ENCODE measurements around the gene NEAT1. TPM values are rescaled to one million over a fixed set of nuclear protein-coding genes. Genes with fewer than 3 reads are reported as not detected.
A peak's percentile ranks its signal among the peaks of the same experiment; 100 is the strongest.

The NEAT1 gene
- total RNA-seq, 1 experiment from 2014 or later, result 12.8 TPM

DNA sequence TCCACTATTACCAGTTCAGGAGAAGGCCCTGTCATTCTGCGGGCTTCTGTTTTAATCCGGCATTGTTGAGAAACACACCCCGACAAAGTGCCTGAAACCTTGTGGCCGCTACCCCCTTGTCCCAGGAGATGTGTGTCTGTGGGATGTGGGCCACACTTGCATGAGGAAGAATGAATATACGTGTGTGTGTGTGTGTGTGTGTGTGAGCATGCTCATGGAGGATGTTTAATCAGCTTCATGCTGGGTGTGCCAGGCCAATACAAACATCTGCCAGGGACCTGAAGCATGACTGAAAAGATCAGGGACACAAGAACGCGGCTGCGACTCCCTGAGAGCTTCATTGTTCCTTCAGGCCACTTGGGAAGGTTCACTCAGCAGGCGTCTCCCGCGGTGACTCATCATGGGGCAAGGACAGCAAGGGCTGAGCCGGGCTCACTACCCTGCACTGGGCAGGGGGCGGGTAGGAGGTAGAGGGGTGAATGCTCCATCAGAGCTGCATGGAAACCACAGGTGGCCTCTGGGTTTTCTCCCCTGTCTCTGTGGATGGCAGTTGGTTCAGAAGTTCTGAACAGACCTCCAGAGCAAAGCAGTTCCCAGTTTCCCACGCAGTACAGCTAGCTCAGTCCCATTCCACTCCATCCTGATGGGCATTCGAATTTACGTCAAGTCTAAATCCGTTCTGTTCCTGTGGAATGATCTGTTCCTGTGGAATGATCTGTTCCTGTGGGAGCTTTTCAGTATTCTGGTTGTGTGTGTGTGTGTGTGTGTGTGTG is 69.2 kb downstream of the NEAT1 start:
- DNase-seq, result peak; percentile 84 to 89

DNA sequence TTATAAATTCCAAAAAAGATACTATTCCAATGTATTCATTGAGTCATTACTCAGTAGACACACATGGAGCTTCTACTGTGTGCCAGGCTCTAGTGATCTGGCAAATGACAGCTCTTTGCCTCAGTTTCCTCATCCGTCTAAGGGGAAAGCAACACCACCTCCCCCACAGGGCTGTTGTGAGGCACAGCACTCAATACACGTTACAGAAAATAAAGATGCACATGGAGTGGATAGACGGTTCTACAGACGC is 69.7 kb downstream of the NEAT1 start:
- no peaks in the 10 kb centered on the region for H3K36me3 ChIP-seq
- H3K27ac ChIP-seq, result peak overlapping the region; percentile 90
- no peak overlapping the region for H3K4me3 ChIP-seq
- H3K9me3 ChIP-seq (replicated peaks), result no peaks in the 10 kb centered on the region
- H3K27me3 ChIP-seq, result no peaks in the 10 kb centered on the region
- DNase-seq, result no peak
- peaks cover 61% of the 10 kb centered on the region for H3K4me1 ChIP-seq

More for the DNA sequence above, 69.2 kb downstream of the NEAT1 start:
- H3K27me3 ChIP-seq, result no peaks in the 10 kb centered on the region
- no peaks in the 10 kb centered on the region for H3K9me3 ChIP-seq (replicated peaks)
- H3K4me1 ChIP-seq, result peaks cover 66% of the 10 kb centered on the region
- H3K36me3 ChIP-seq, result no peaks in the 10 kb centered on the region
- peak overlapping the region; percentile 90 for H3K27ac ChIP-seq
- no peak overlapping the region for H3K4me3 ChIP-seq

DNA sequence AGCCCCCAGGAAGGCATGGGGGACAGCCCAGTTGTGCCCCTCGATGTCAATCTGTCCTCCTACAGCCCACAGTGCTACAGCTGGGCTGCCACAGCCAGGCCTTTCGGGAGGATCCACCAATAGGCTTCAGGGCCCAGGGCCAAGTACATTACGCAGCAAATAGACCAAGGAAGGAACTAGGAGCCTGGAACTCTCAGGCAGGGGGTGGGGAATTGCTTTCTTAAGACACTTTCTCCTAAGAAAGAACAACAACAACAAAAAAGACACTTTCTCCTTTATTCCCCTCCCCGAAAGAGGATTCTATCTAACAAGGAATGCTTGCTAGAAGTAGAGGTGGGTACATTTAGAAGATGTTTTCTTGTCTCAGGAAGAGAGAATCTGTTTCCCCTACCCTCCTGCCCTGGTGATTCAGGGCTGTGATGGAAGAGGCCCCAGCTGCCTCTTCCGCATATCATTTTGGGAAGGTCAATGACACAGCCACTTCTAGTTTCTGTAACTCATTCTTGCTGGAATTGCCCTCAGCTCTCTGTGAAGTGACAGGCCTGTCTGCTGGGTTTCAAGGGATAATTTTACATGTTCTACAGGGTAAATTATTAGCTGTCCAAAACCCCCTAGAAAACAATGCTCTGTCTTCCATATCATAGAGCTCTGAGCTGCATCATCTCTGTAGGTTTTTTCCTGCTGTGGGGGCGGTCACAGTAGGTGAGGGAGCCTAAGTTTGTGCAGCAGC is 70.2 kb downstream of the NEAT1 start:
- DNase-seq, result peak; percentile 59 to 68
- Histone ChIP-seq H3K4me3 (no peak overlapping the region), H3K27ac (peak overlapping the region; percentile 90), H3K36me3 (no peaks in the 10 kb centered on the region), H3K4me1 (peaks cover 60% of the 10 kb centered on the region), H3K27me3 (no peaks in the 10 kb centered on the region), H3K9me3 (replicated peaks) (no peaks in the 10 kb centered on the region)

DNA sequence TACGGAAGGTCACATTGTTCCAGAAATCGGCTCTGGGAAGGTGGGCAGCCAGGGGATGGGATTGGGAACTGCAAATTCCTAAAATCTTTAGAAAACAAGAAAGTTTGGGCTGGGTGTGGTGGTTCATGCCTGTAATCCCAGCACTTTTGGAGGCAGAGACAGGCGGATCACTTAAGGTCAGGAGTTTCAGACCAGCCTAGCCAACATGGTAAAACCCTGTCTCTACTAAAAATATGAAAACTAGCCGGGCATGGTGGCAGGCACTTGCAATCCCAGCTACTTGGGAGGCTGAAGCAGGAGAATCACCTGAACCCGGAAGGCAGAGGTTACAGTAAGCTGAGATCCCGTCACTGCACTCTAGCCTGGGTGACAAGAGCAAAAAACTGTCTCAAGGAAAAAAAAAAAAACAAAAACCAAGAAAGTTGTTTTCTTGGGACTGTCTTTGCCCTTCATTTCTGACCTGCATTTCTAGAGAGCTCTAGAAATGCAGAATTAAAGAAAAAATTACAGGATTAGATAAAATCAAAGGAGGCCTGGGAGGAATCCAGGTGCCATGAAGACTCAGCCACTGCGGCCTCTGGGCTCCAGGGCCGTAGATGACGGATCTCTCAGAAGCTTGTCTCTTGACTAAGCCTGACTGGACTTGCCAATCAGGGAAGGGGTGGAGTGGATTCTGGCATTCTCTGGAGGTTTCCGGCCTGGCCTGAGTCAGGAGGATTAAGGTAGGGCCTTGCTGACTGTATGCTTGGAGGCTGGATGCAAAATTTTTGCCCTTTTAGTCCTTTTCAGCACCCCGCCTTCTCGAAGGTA is 71.0 kb downstream of the NEAT1 start:
- Histone ChIP-seq H3K9me3 (replicated peaks) (no peaks in the 10 kb centered on the region), H3K27me3 (no peaks in the 10 kb centered on the region), H3K4me1 (peaks cover 53% of the 10 kb centered on the region), H3K27ac (peak overlapping the region; percentile 90; the same call in 1 of the 2 replicates), H3K36me3 (no peaks in the 10 kb centered on the region), H3K4me3 (no peak overlapping the region)
- no peak for DNase-seq

Other genes starting within 250 kb of the NEAT1 start
- 41.1 and 49.4 TPM in 2 replicates for gene CAPN1, start 240.9 kb upstream of the NEAT1 start, total RNA-seq (2014; rRNA removed; shearing (Covaris generic))
- 47.2 and 54.6 TPM in 2 replicates for gene POLA2, start 160.8 kb upstream of the NEAT1 start, total RNA-seq (2014; rRNA removed; shearing (Covaris generic))
- gene CDC42EP2, start 107.9 kb upstream of the NEAT1 start, total RNA-seq (2014; rRNA removed; shearing (Covaris generic)), result 5.6 and 6.0 TPM in 2 replicates
- 33.0 and 38.0 TPM in 2 replicates for gene DPF2, start 88.9 kb upstream of the NEAT1 start, total RNA-seq (2014; rRNA removed; shearing (Covaris generic))
- gene TIGD3, start 68.0 kb upstream of the NEAT1 start, total RNA-seq (2014; rRNA removed; shearing (Covaris generic)), result 0.53 and 0.71 TPM in 2 replicates
- 1.1 and 1.3 TPM in 2 replicates for gene SLC25A45, start 40.2 kb upstream of the NEAT1 start, total RNA-seq (2014; rRNA removed; shearing (Covaris generic))
- 21.0 and 22.2 TPM in 2 replicates for gene FRMD8, start 36.2 kb upstream of the NEAT1 start, total RNA-seq (2014; rRNA removed; shearing (Covaris generic))
- gene MALAT1, start 76.2 kb downstream of the NEAT1 start, total RNA-seq (2014; rRNA removed; shearing (Covaris generic)), result 496 and 686 TPM in 2 replicates
- 39.1 and 41.8 TPM in 2 replicates for gene SCYL1, start 102.3 kb downstream of the NEAT1 start, total RNA-seq (2014; rRNA removed; shearing (Covaris generic))
- gene LTBP3, start 135.6 kb downstream of the NEAT1 start, total RNA-seq (2014; rRNA removed; shearing (Covaris generic)), result 13.2 and 17.2 TPM in 2 replicates
- 30.6 and 32.6 TPM in 2 replicates for gene ZNRD2, start 147.7 kb downstream of the NEAT1 start, total RNA-seq (2014; rRNA removed; shearing (Covaris generic))
- gene FAM89B, start 149.7 kb downstream of the NEAT1 start, total RNA-seq (2014; rRNA removed; shearing (Covaris generic)), result 18.3 and 21.5 TPM in 2 replicates
- 16.8 and 18.5 TPM in 2 replicates for gene EHBP1L1, start 153.3 kb downstream of the NEAT1 start, total RNA-seq (2014; rRNA removed; shearing (Covaris generic))
- gene KCNK7, start 173.0 kb downstream of the NEAT1 start, total RNA-seq (2014; rRNA removed; shearing (Covaris generic)), result 0.28 TPM in 1 of 2 replicates, not detected in the other
- 20.5 and 24.3 TPM in 2 replicates for gene MAP3K11, start 191.4 kb downstream of the NEAT1 start, total RNA-seq (2014; rRNA removed; shearing (Covaris generic))
- 24.3 and 27.1 TPM in 2 replicates for gene PCNX3, start 193.0 kb downstream of the NEAT1 start, total RNA-seq (2014; rRNA removed; shearing (Covaris generic))
- gene SIPA1, start 215.3 kb downstream of the NEAT1 start, total RNA-seq (2014; rRNA removed; shearing (Covaris generic)), result 2.8 and 2.9 TPM in 2 replicates
- 37.3 and 38.3 TPM in 2 replicates for gene RELA, start 240.1 kb downstream of the NEAT1 start, total RNA-seq (2014; rRNA removed; shearing (Covaris generic))

Measured in SJCRH30 (cell line).